ENCODE data around the gene PODXL. TPM values are rescaled to one million over a fixed set of nuclear protein-coding genes. Genes with fewer than 3 reads are reported as not detected.

The PODXL gene
- total RNA-seq, 1 experiment from 2014 or later, result 32.3 TPM

DNA sequence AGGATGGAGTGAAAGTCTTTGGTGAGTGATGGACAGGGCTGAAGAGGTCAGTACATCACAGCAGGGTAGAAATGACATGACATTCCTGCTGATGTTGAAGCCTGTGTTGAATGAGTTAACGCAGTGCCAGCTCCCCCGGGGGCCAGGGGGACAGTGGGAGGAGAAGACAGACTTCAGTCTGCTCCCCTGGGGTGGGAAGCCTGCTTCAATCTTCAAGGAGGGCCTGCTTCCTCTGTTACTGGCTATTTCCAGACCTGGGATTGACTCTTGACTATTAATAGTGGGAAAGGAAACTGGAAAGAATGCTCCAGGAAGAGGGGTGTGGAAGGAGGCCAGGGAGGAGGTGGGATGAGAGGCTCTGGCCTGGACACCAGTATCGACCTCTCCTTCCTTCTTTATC is 27.2 kb downstream of the PODXL start:
- H3K4me3 ChIP-seq (ENCODE audit: low read depth in 2 of 2, low read length in 2 of 2), result no peak overlapping the region
- H3K4me1 ChIP-seq (ENCODE audit: control insufficient read depth, insufficient read depth, low read length), result peaks cover 4% of the 10 kb centered on the region; the same call in 1 of the 2 replicates
- DNase-seq (ENCODE audit: low read depth, low spot score), result no peak
- H3K9me3 ChIP-seq (ENCODE audit: control insufficient read depth, insufficient read depth, low read depth, low read length), result no peaks in the 10 kb centered on the region
- ChIA-PET CTCF (no interaction called here), POLR2A (no interaction called here)
- BruUV-seq (replicated peaks), result no TSS peak
- TF ChIP-seq, protein P1, sequence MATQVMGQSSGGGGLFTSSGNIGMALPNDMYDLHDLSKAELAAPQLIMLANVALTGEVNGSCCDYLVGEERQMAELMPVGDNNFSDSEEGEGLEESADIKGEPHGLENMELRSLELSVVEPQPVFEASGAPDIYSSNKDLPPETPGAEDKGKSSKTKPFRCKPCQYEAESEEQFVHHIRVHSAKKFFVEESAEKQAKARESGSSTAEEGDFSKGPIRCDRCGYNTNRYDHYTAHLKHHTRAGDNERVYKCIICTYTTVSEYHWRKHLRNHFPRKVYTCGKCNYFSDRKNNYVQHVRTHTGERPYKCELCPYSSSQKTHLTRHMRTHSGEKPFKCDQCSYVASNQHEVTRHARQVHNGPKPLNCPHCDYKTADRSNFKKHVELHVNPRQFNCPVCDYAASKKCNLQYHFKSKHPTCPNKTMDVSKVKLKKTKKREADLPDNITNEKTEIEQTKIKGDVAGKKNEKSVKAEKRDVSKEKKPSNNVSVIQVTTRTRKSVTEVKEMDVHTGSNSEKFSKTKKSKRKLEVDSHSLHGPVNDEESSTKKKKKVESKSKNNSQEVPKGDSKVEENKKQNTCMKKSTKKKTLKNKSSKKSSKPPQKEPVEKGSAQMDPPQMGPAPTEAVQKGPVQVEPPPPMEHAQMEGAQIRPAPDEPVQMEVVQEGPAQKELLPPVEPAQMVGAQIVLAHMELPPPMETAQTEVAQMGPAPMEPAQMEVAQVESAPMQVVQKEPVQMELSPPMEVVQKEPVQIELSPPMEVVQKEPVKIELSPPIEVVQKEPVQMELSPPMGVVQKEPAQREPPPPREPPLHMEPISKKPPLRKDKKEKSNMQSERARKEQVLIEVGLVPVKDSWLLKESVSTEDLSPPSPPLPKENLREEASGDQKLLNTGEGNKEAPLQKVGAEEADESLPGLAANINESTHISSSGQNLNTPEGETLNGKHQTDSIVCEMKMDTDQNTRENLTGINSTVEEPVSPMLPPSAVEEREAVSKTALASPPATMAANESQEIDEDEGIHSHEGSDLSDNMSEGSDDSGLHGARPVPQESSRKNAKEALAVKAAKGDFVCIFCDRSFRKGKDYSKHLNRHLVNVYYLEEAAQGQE (IDR thresholded peaks at IDR 0.05; ENCODE audit: insufficient read depth in 1 of 2, low read depth in 2 of 2, low read length in 1 of 2), result no peak
- TF ChIP-seq, protein P2, sequence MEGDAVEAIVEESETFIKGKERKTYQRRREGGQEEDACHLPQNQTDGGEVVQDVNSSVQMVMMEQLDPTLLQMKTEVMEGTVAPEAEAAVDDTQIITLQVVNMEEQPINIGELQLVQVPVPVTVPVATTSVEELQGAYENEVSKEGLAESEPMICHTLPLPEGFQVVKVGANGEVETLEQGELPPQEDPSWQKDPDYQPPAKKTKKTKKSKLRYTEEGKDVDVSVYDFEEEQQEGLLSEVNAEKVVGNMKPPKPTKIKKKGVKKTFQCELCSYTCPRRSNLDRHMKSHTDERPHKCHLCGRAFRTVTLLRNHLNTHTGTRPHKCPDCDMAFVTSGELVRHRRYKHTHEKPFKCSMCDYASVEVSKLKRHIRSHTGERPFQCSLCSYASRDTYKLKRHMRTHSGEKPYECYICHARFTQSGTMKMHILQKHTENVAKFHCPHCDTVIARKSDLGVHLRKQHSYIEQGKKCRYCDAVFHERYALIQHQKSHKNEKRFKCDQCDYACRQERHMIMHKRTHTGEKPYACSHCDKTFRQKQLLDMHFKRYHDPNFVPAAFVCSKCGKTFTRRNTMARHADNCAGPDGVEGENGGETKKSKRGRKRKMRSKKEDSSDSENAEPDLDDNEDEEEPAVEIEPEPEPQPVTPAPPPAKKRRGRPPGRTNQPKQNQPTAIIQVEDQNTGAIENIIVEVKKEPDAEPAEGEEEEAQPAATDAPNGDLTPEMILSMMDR (IDR thresholded peaks at IDR 0.05), result no peak
- TF ChIP-seq SIN3A (IDR thresholded peaks at IDR 0.05; ENCODE audit: borderline replicate concordance, insufficient read depth, low read depth, low read length) (no peak), POLR2AphosphoS5 (IDR thresholded peaks at IDR 0.05; ENCODE audit: low read depth, low read length) (no peak), TCF7L2 (IDR thresholded peaks at IDR 0.05; ENCODE audit: low read depth, low read length) (no peak)
- no peaks in the 10 kb centered on the region for H3K27me3 ChIP-seq (ENCODE audit: control insufficient read depth, insufficient read depth, low read length)
- intact Hi-C loops (cut with micrococcal nuclease; ENCODE audit: unreplicated experiment), result no loop called here
- no peak for ATAC-seq
- in situ Hi-C loops (cut with HindIII; ENCODE audit: low pct_unique_long_range_greater_than_20kb, low sequenced_read_pairs), result no loop called here
- no peak overlapping the region for H3K27ac ChIP-seq (ENCODE audit: low read length)
- H3K36me3 ChIP-seq (ENCODE audit: control insufficient read depth, insufficient read depth, low read length), result no peaks in the 10 kb centered on the region

DNA sequence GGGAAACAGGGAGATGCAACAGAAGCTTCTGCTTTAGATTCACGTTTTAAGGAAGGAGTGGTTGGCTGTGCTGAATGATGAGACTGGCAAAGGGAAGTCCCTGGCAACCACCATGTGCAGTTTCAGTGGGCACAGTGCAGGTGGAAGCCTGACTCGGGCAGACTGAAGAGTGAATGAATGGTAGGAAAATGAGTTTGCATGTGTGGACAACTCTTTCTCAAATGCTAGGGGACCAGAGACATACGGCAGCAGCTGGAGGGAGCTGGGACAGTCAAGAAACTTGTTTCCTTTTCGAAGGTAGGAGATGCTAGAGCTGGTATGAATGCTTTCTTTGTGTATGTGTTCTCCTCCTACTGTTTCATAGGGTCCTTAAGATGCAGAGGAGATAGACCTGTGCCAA is 29.0 kb downstream of the PODXL start:
- Histone ChIP-seq H3K27ac (ENCODE audit: low read length) (no peak overlapping the region), H3K4me3 (ENCODE audit: low read depth in 2 of 2, low read length in 2 of 2) (no peak overlapping the region), H3K4me1 (ENCODE audit: control insufficient read depth, insufficient read depth, low read length) (no peaks in the 10 kb centered on the region), H3K9me3 (ENCODE audit: control insufficient read depth, insufficient read depth, low read depth, low read length) (no peaks in the 10 kb centered on the region), H3K27me3 (ENCODE audit: control insufficient read depth, insufficient read depth, low read length) (no peaks in the 10 kb centered on the region), H3K36me3 (ENCODE audit: control insufficient read depth, insufficient read depth, low read length) (no peaks in the 10 kb centered on the region)
- intact Hi-C loops (cut with micrococcal nuclease; ENCODE audit: unreplicated experiment), result no loop called here
- ATAC-seq (0 out of 2 replicates have a peak, but pooled peaks have one; percentile 42), DNase-seq (ENCODE audit: low read depth, low spot score) (no peak)
- TF ChIP-seq SIN3A (IDR thresholded peaks at IDR 0.05; ENCODE audit: borderline replicate concordance, insufficient read depth, low read depth, low read length) (no peak), TCF7L2 (IDR thresholded peaks at IDR 0.05; ENCODE audit: low read depth, low read length) (no peak), POLR2AphosphoS5 (IDR thresholded peaks at IDR 0.05; ENCODE audit: low read depth, low read length) (no peak)
- TF ChIP-seq, protein P1 (IDR thresholded peaks at IDR 0.05; ENCODE audit: insufficient read depth in 1 of 2, low read depth in 2 of 2, low read length in 1 of 2), result no peak
- TF ChIP-seq, protein P2 (IDR thresholded peaks at IDR 0.05), result no peak
- ChIA-PET CTCF (no interaction called here), POLR2A (no interaction called here)
- in situ Hi-C loops (cut with HindIII; ENCODE audit: low pct_unique_long_range_greater_than_20kb, low sequenced_read_pairs), result no loop called here
- BruUV-seq (replicated peaks), result no TSS peak
